ENCODE results near the gene SHROOM3.

GRCh38 chr4:76385974-76386373, 49.1 kb upstream of the SHROOM3 start:
- TF ChIP-seq CTCF (IDR thresholded peaks at IDR 0.05) (no peak), POLR2A (IDR thresholded peaks at IDR 0.05) (no peak), EP300 (IDR thresholded peaks at IDR 0.05) (no peak)
